Fibroblast of skin of left quadriceps (primary cell): ENCODE data around the gene SERPINB5.
"Not testable (repeated sequence)": the region's sequence is repeated elsewhere in the genome, so short reads cannot be mapped to it uniquely, and the experiment has no call there.

Experiments used
- DNase-seq, 2 experiments: peaks; one replicate each; pipeline ENCODE4 v3.0.0-alpha.2; 2013; ENCODE audit warnings: low read depth in 2 of 2

SERPINB5 gene

GRCh38 chr18:63476668-63477067 is at the start of gene SERPINB5:
Gene SERPINB5 (plus strand): TSS chr18:63476958. CDS start chr18:63484429, 7,471 bp downstream.
- no peak for DNase-seq

- DNase-seq = no peak
These were observed 49.2 kb upstream of the SERPINB5 start for GRCh38 chr18:63427558-63427957.

GRCh38 chr18:63430526-63430925 is 46.2 kb upstream of the SERPINB5 start:
- no peak for DNase-seq

GRCh38 chr18:63431180-63431579 is 45.6 kb upstream of the SERPINB5 start:
- DNase-seq = no peak

- DNase-seq = no peak
These were observed 43.4 kb upstream of the SERPINB5 start for GRCh38 chr18:63433334-63433866.

- DNase-seq = no peak
These were observed 38.6 kb upstream of the SERPINB5 start for GRCh38 chr18:63438181-63438580.

- DNase-seq = no peak
These were observed 37.4 kb upstream of the SERPINB5 start for GRCh38 chr18:63439334-63439733.

- DNase-seq = no peak
These were observed 36.5 kb upstream of the SERPINB5 start for GRCh38 chr18:63440219-63440618.

- no peak for DNase-seq
These were observed 35.9 kb upstream of the SERPINB5 start for GRCh38 chr18:63440881-63441280.

GRCh38 chr18:63443829-63444228 is 32.9 kb upstream of the SERPINB5 start:
- no peak for DNase-seq

GRCh38 chr18:63444580-63444979 is 32.2 kb upstream of the SERPINB5 start:
- peak; percentile 84 to 86 for DNase-seq

GRCh38 chr18:63445037-63445436 is 31.7 kb upstream of the SERPINB5 start:
- no peak for DNase-seq

GRCh38 chr18:63446266-63446665 is 30.5 kb upstream of the SERPINB5 start:
- no peak for DNase-seq

GRCh38 chr18:63447066-63447465 is 29.7 kb upstream of the SERPINB5 start:
- no peak for DNase-seq

GRCh38 chr18:63449426-63449825 is 27.3 kb upstream of the SERPINB5 start:
- DNase-seq = no peak

GRCh38 chr18:63451799-63452660 is 24.7 kb upstream of the SERPINB5 start:
- DNase-seq = peak; percentile 16 to 21

GRCh38 chr18:63452751-63453150 is 24.0 kb upstream of the SERPINB5 start:
- not testable (repeated sequence) for DNase-seq

GRCh38 chr18:63454497-63454896 is 22.3 kb upstream of the SERPINB5 start:
- DNase-seq = no peak

GRCh38 chr18:63457977-63458376 is 18.8 kb upstream of the SERPINB5 start:
- no peak for DNase-seq

- no peak for DNase-seq
These were observed 16.3 kb upstream of the SERPINB5 start for GRCh38 chr18:63460414-63460813.

- DNase-seq = no peak
These were observed 12.3 kb upstream of the SERPINB5 start for GRCh38 chr18:63464434-63464833.

GRCh38 chr18:63465059-63465458 is 11.7 kb upstream of the SERPINB5 start:
- no peak for DNase-seq

GRCh38 chr18:63467699-63468098 is 9.1 kb upstream of the SERPINB5 start:
- no peak for DNase-seq
